GM12875 (cell line): ENCODE results near the gene AK4.

Experiments used
- H3K4me3 ChIP-seq: one replicate; pipeline ENCODE4 v1.5.1; 2011; ENCODE audit warnings: low read depth, low read length, control low read depth
- TF ChIP-seq, protein P1 (sequence below): IDR thresholded peaks from 2 replicates; pipeline ENCODE4 v1.5.1; 2011; ENCODE audit warnings: low read depth, mild to moderate bottlenecking, control low read depth, inconsistent platforms, low read length, moderate library complexity, borderline replicate concordance; ENCODE audit not compliant: insufficient read depth

AK4 gene

GRCh38 chr1:65195495-65196417 is 47.8 kb downstream of the AK4 start:
- TF ChIP-seq, protein P1, sequence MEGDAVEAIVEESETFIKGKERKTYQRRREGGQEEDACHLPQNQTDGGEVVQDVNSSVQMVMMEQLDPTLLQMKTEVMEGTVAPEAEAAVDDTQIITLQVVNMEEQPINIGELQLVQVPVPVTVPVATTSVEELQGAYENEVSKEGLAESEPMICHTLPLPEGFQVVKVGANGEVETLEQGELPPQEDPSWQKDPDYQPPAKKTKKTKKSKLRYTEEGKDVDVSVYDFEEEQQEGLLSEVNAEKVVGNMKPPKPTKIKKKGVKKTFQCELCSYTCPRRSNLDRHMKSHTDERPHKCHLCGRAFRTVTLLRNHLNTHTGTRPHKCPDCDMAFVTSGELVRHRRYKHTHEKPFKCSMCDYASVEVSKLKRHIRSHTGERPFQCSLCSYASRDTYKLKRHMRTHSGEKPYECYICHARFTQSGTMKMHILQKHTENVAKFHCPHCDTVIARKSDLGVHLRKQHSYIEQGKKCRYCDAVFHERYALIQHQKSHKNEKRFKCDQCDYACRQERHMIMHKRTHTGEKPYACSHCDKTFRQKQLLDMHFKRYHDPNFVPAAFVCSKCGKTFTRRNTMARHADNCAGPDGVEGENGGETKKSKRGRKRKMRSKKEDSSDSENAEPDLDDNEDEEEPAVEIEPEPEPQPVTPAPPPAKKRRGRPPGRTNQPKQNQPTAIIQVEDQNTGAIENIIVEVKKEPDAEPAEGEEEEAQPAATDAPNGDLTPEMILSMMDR: no peak
- no peak overlapping the region for H3K4me3 ChIP-seq

- H3K4me3 ChIP-seq: no peak overlapping the region
- TF ChIP-seq, protein P1: no peak
These were observed 48.9 kb downstream of the AK4 start for GRCh38 chr1:65196926-65197325.

- TF ChIP-seq, protein P1: no peak
- H3K4me3 ChIP-seq: no peak overlapping the region
These were observed 49.6 kb downstream of the AK4 start for GRCh38 chr1:65197636-65198035.

- TF ChIP-seq, protein P1: no peak
- no peak overlapping the region for H3K4me3 ChIP-seq
These were observed 50.1 kb downstream of the AK4 start for GRCh38 chr1:65198096-65198495.

- TF ChIP-seq, protein P1: no peak
- H3K4me3 ChIP-seq: no peak overlapping the region
These were observed 52.4 kb downstream of the AK4 start for GRCh38 chr1:65200411-65200810.

DNA sequence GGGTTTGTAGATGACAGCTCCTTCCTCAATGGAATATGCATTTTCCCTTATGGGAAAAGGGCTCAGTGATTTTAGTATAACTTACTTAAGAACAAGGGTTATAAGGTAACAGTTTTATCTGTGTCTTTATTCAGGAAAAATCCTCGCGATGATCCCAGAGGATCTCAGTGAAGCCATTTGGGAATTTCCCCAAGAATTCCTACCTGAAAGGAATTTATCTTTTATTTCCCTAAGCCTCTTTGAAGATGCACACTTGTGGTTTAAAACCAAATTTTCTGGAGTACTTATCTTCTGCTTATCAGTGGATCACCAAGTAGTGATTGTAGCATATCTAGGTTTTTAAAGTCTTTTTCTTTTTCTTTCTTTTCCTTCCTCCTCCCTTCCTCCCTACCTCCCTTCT is 58.8 kb downstream of the AK4 start:
- TF ChIP-seq, protein P1: no peak

GRCh38 chr1:65207317-65207716 is 59.3 kb downstream of the AK4 start:
- no peak overlapping the region for H3K4me3 ChIP-seq
- TF ChIP-seq, protein P1: no peak

More for the DNA sequence above, 58.8 kb downstream of the AK4 start:
- H3K4me3 ChIP-seq: no peak overlapping the region
